Measurements from ENCODE around the gene STEAP3.
A peak's percentile ranks its signal among the peaks of the same experiment; 100 is the strongest.

The STEAP3 gene

DNA sequence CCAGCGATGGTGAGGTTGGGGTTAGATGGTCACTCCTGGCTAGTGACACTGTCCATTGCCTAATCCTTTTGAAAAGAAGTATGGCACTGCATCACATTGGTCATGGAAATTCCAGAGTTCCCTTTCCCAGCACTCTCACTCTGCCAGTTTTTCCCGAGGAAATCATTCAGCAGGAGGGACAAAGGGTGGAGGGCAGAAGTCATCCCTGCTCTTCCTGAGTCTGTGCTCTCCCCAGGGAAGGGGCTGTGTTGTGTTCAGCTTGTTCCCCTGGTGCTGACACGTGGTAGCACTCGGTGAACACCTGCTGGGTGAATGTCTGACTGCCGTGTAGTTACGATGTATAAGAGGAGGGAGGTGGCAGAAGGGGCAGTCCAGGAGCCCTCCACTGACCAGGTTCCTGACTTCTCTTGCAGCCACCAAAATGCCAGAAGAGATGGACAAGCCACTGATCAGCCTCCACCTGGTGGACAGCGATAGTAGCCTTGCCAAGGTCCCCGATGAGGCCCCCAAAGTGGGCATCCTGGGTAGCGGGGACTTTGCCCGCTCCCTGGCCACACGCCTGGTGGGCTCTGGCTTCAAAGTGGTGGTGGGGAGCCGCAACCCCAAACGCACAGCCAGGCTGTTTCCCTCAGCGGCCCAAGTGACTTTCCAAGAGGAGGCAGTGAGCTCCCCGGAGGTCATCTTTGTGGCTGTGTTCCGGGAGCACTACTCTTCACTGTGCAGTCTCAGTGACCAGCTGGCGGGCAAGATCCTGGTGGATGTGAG, 21.6 kb downstream of the STEAP3 start:
- no peak overlapping the region for H3K4me3 ChIP-seq (ENCODE audit: low read length)
- no peak for TF ChIP-seq CTCF (IDR thresholded peaks at IDR 0.05; ENCODE audit: insufficient read depth, low read depth, low read length, missing control alignments)
- DNase-seq (ENCODE audit: low read depth) = no peak

DNA sequence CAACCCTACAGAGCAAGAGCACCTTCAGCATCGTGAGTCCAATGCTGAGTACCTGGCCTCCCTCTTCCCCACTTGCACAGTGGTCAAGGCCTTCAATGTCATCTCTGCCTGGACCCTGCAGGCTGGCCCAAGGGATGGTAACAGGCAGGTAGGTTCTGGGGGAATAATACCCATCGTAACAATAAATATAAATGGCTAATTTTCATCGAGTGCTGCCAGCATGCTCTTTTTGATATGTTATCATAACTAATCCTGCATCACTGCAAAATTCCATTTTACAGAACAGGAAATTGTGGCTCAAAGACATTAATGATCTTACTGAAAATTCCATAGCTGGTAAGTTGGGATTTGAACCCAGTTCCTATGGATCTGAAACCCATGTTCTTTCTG, 22.2 kb downstream of the STEAP3 start:
- H3K4me3 ChIP-seq (ENCODE audit: low read length) = no peak overlapping the region
- DNase-seq (ENCODE audit: low read depth) = no peak
- TF ChIP-seq CTCF (IDR thresholded peaks at IDR 0.05; ENCODE audit: insufficient read depth, low read depth, low read length, missing control alignments) = no peak

DNA sequence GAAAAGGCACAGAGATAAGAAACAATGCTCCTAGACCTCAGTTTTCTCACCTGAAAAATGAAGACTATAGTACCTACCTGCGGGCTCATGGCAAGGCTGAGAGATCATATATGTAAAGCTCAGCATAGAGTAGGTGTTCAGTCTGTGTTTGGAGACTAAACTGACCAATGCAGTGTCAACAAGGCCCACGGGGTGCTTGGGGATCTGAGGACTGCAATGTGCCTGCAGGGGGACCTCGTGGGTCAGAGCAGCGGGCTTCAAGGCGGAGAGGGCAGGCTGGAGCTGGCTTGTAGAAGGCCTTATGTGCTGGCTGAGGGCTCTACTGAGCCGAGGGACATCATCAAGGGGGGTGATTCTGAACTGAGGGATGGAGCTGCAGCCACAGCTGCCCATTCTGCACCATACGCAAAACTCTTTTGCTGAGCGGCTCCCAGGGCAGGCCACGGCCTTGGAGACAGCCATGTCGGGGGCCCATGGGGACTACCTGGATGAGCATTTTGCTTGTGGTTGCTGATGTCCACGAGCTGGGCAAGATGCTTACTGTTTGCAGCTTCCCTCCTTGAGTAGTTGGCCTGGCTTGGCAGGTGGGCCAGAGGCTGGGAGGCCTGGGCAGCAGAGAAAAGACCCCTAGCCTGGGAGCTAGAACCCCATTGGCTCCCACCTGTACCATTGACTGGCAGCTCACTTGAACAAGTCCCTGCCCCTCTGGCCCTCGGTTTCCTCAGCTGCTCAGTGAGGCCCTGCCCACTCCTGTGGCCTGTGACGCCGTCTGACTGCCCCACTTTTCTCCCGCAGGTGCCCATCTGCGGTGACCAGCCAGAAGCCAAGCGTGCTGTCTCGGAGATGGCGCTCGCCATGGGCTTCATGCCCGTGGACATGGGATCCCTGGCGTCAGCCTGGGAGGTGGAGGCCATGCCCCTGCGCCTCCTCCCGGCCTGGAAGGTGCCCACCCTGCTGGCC, 23.5 kb downstream of the STEAP3 start:
- TF ChIP-seq CTCF (IDR thresholded peaks at IDR 0.05; ENCODE audit: insufficient read depth, low read depth, low read length, missing control alignments) = no peak
- no peak for DNase-seq (ENCODE audit: low read depth)
- no peak overlapping the region for H3K4me3 ChIP-seq (ENCODE audit: low read length)

GRCh38 chr2:119247844-119248271, 24.2 kb downstream of the STEAP3 start:
- no peak for DNase-seq (ENCODE audit: low read depth)
- no peak for TF ChIP-seq CTCF (IDR thresholded peaks at IDR 0.05; ENCODE audit: insufficient read depth, low read depth, low read length, missing control alignments)
- no peak overlapping the region for H3K4me3 ChIP-seq (ENCODE audit: low read length)

DNA sequence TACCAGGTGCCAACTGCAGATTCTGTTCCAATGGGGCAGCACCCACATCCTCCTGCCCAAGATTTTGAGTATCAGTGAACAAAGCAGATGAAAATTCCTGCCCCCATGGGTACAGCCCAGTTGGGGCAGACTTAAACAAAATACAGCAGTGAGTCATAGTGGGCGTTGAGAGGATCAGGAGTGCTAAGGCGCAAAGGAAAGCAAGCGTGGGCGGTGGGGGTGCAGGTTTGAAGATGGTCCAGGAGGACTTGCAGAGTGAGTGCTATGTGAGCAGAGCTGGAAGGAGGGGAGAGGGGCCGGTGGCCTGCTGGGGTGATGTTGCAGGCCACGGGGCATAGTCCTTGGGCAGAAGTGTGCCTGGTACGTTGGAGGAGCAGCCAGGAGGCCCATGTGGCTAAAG, 24.7 kb downstream of the STEAP3 start:
- H3K4me3 ChIP-seq (ENCODE audit: low read length) = no peak overlapping the region
- TF ChIP-seq CTCF (IDR thresholded peaks at IDR 0.05; ENCODE audit: insufficient read depth, low read depth, low read length, missing control alignments) = no peak
- peak; percentile 88 for DNase-seq (ENCODE audit: low read depth)

GRCh38 chr2:119248751-119249150, 25.1 kb downstream of the STEAP3 start:
- DNase-seq (ENCODE audit: low read depth) = no peak
- H3K4me3 ChIP-seq (ENCODE audit: low read length) = no peak overlapping the region
- TF ChIP-seq CTCF (IDR thresholded peaks at IDR 0.05; ENCODE audit: insufficient read depth, low read depth, low read length, missing control alignments) = no peak

Measured in epithelial cell of esophagus (primary cell).